CD4-positive, alpha-beta T cell (primary cell): ENCODE results near the gene PER1. TPM values are rescaled to one million over a fixed set of nuclear protein-coding genes. Genes with fewer than 3 reads are reported as not detected.

Experiments used
- ATAC-seq: fragments of 200-7000 bp; cut with Tn5 transposase; one replicate; pipeline ENCODE4 v1.10.0; 2022; ENCODE audit warnings: mild to moderate bottlenecking; ENCODE audit not compliant: poor library complexity
- CTCF ChIA-PET: fragments of 350-600 bp; sonication (Branson Sonifier 250); formaldehyde crosslinking; loops from one replicate; lab custom pipeline; 2021; ENCODE audit warnings: antibody characterized with exemption, inconsistent platforms; lab: Charles Lee
- POLR2A ChIA-PET: fragments of 350-600 bp; sonication (Branson Sonifier 250); formaldehyde crosslinking; loops from one replicate; lab custom pipeline; 2021; ENCODE audit warnings: antibody characterized with exemption, inconsistent platforms; lab: Charles Lee
- DNase-seq, 14 experiments: peaks; one replicate each; pipeline ENCODE4 v3.0.0-alpha.2; 2013 to 2020; ENCODE audit warnings: mixed read lengths in 2 of 14
- H3K27ac ChIP-seq, 2 donors: one replicate each; pipeline versions ENCODE4 v1.5.1 to v1.7.0; 2013; ENCODE audit warnings: low read length in 2 of 2, low read depth in 1 of 2, mild to moderate bottlenecking in 1 of 2
- H3K27me3 ChIP-seq, 2 experiments: 1 replicate in 1 of 2; 2 replicates in 1 of 2; pipeline versions ENCODE4 v1.6.1 to v1.7.0; 2013; ENCODE audit warnings: low read length in 2 of 2, control low read depth in 1 of 2, mild to moderate bottlenecking in 1 of 2, moderate library complexity in 1 of 2; ENCODE audit not compliant: insufficient read depth in 2 of 2, control insufficient read depth in 1 of 2
- H3K36me3 ChIP-seq: one replicate; pipeline ENCODE4 v1.6.1; 2013; ENCODE audit warnings: low read length, control low read depth; ENCODE audit not compliant: insufficient read depth
- H3K4me1 ChIP-seq: one replicate; pipeline ENCODE4 v1.6.1; 2013; ENCODE audit warnings: low read length, control low read depth; ENCODE audit not compliant: insufficient read depth
- H3K4me3 ChIP-seq: one replicate; pipeline ENCODE4 v1.5.1; 2013; ENCODE audit warnings: mild to moderate bottlenecking, low read length, moderate library complexity
- H3K9me3 ChIP-seq, 2 experiments: 1 replicate in 1 of 2; 2 replicates in 1 of 2; pipeline versions ENCODE4 v1.6.1 to v1.7.0; 2013; ENCODE audit warnings: low read length in 2 of 2, mild to moderate bottlenecking in 2 of 2, control low read depth in 1 of 2, moderate library complexity in 1 of 2; ENCODE audit not compliant: control insufficient read depth in 1 of 2, insufficient read depth in 1 of 2
- H3K27ac Mint-ChIP-seq: one replicate; pipeline ENCODE4 v1.8.0; 2020; ENCODE audit warnings: mixed read lengths
- H3K27me3 Mint-ChIP-seq: one replicate; pipeline ENCODE4 v1.8.0; 2021; ENCODE audit warnings: mixed read lengths
- H3K36me3 Mint-ChIP-seq: one replicate; pipeline ENCODE4 v1.8.0; 2021; ENCODE audit warnings: low read depth, mixed read lengths
- H3K4me1 Mint-ChIP-seq: one replicate; pipeline ENCODE4 v1.8.0; 2021; ENCODE audit warnings: low read depth, mixed read lengths
- H3K4me3 Mint-ChIP-seq: one replicate; pipeline ENCODE4 v1.8.0; 2020; ENCODE audit warnings: mild to moderate bottlenecking, mixed read lengths
- H3K9me3 Mint-ChIP-seq: one replicate; pipeline ENCODE4 v1.8.0; 2020; ENCODE audit warnings: mixed read lengths
- intact Hi-C, 2 experiments: fragments of 100-400 bp; cut with DNase I in 1 of 2; cut with micrococcal nuclease in 1 of 2; formaldehyde crosslinking; loops; one replicate each; pipeline versions ENCODE4 v1.15.1 to v1.9.0; 2023 to 2025; cut with DNase I, micrococcal nuclease
- total RNA-seq, 174 experiments: library from RNA in 2 of 174; stranded (reverse) in 2 of 174; gene quantifications; one replicate each; pipeline ENCODE4 v1.2.3 and lab custom pipeline; 2021 to 2026
- TF ChIP-seq, protein P1 (sequence below): fragments of 200-600 bp; IDR thresholded peaks from one replicate; pipeline ENCODE4 v1.8.0; 2022; ENCODE audit warnings: antibody characterized with exemption, mild to moderate bottlenecking

Gene PER1
- total RNA-seq, 2 experiments from 2014 or later: 1,723 to 1,794 TPM

DNA sequence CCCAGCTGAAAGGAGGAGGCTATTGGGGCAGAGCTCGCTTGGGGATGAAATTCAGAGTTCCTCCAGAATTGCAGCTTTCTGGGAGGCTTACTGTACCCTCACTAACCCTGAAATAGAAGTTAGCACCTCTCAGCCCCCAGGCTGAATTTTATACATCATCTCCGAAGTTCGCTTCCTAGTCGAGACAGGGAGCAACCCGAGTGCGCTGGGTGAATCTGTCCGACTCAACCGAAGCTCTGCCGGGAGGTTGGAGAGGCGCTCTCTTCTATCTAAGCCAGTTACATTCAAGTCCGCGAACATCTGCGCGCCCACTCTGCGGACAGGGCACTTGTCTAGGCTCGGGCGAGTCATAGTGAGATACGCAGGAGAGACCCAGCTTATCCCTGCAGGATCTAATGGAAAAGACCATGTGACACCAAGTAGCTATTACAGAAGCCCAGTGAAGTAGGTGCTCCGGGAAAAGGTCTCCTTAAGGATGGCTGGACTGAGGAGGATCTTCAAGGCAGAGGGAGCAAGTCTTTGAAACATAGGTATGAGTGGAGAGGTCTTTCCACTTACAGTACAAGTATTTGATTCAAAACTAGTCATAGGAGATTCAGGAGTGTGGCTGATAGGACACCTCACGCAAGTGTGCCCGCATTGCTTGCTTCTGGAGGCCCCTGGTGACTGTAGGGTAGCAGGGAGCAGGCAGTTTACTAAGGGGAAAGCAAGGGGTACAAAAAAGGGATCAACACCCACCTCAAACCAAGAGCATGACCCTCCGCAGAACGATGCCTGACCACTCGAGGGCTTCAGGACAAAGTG is 27.7 kb downstream of the PER1 start:
- H3K4me1 Mint-ChIP-seq: peaks cover 65% of the 10 kb centered on the region
- POLR2A ChIA-PET: interaction anchor here (0.8 to 9.8 kb wide), 11 partner anchors 11 to 438 kb away, joined by 3 to 161 read pairs (median 8); partner anchors contain the start of genes BORCS6, CTC1 and TP53
- peaks cover 27 to 28% of the 10 kb centered on the region in 2 experiments for H3K27me3 ChIP-seq

DNA sequence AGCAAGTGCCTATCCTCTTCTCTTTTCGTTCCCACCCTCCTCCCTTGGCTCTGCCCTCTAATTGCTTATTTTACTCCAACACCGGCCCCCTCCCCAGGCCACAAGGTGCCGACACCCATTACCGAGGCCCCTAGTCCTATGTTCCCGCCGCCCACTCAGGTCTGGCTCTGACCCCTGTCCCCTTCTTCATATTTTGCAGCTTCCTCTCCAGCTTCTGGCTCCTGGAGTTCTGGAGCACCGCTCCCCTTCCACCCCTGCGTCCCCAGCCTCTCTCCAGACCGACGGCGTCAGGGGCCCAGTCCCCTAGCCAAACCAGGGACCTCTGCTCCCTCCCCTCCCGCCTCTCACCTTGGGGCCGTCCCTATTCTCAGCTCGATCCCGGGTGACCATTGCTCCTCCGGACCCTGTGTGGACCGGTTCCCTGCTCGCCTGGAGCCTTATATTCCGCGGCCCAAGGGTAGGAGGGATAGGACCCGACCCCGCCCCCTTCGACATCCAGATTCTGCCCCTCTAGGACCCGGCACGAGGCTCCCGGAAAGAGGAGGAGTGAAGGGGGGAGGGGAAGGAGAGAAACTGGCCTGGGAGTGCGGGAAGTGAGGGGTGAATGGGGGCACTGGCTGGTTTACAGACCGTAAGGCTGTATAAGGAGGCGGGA is 28.4 kb downstream of the PER1 start, which contains the start of gene HES7:
HES7 (minus strand) TSS at position 412 of the 655 bp plus-strand sequence; CDS start at position 390, 22 bp downstream.
- POLR2A ChIA-PET: interaction anchor here (0.8 to 9.8 kb wide), 12 partner anchors 11 to 438 kb away, joined by 3 to 161 read pairs (median 7); partner anchors contain the start of genes BORCS6, CTC1 and TP53
- Mint-ChIP-seq H3K9me3 (peaks cover 2% of the 10 kb centered on the region), H3K36me3 (peaks cover 57% of the 10 kb centered on the region), H3K4me1 (peaks cover 72% of the 10 kb centered on the region), H3K27me3 (peaks cover 56% of the 10 kb centered on the region), H3K27ac (peak within 1 kb of the TSS; percentile 83), H3K4me3 (peak within 1 kb of the TSS; percentile 91)
- CTCF ChIA-PET: interaction anchor here (0.5 to 2.0 kb wide), 5 partner anchors 14 to 50 kb away, joined by 3 to 12 read pairs (median 3); no protein-coding TSS in a partner anchor
- Histone ChIP-seq H3K27me3 (peaks cover 27 to 28% of the 10 kb centered on the region in 2 experiments), H3K36me3 (no peaks in the 10 kb centered on the region), H3K4me3 (peak within 1 kb of the TSS; percentile 69), H3K4me1 (peaks cover 73% of the 10 kb centered on the region), H3K9me3 (peaks cover 0 to 9% of the 10 kb centered on the region in 2 experiments), H3K27ac (no peak within 1 kb of the TSS)
- ATAC-seq (no peak), DNase-seq (peak in 1 of 14 experiments; percentile 46)
- intact Hi-C loops: loop anchor here (2.0 to 5.0 kb wide), 5 partner anchors 15 to 173 kb away; partner anchors contain the start of genes CTC1 (in 1 of the 2), PFAS (in 1 of the 2), SLC25A35 (in 1 of the 2) and VAMP2 (in 1 of the 2)
- TF ChIP-seq, protein P1, sequence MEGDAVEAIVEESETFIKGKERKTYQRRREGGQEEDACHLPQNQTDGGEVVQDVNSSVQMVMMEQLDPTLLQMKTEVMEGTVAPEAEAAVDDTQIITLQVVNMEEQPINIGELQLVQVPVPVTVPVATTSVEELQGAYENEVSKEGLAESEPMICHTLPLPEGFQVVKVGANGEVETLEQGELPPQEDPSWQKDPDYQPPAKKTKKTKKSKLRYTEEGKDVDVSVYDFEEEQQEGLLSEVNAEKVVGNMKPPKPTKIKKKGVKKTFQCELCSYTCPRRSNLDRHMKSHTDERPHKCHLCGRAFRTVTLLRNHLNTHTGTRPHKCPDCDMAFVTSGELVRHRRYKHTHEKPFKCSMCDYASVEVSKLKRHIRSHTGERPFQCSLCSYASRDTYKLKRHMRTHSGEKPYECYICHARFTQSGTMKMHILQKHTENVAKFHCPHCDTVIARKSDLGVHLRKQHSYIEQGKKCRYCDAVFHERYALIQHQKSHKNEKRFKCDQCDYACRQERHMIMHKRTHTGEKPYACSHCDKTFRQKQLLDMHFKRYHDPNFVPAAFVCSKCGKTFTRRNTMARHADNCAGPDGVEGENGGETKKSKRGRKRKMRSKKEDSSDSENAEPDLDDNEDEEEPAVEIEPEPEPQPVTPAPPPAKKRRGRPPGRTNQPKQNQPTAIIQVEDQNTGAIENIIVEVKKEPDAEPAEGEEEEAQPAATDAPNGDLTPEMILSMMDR: no peak

More for the DNA sequence above, 27.7 kb downstream of the PER1 start:
- H3K36me3 Mint-ChIP-seq: peaks cover 49% of the 10 kb centered on the region
- peak overlapping the region; percentile 83 for H3K27ac Mint-ChIP-seq
- Histone ChIP-seq H3K4me1 (peaks cover 70% of the 10 kb centered on the region), H3K27ac (no peak overlapping the region), H3K36me3 (no peaks in the 10 kb centered on the region), H3K4me3 (peak overlapping the region; percentile 69), H3K9me3 (peaks cover 0 to 9% of the 10 kb centered on the region in 2 experiments)
- DNase-seq (peak in 3 of 14 experiments; percentile 40 to 54 (median 54)), ATAC-seq (no peak)
- TF ChIP-seq, protein P1: no peak
- CTCF ChIA-PET: interaction anchor here (0.9 to 2.0 kb wide), 4 partner anchors 14 to 51 kb away, joined by 3 to 12 read pairs (median 4); no protein-coding TSS in a partner anchor
- intact Hi-C loops: loop anchor here (2.0 to 5.0 kb wide), 5 partner anchors 14 to 173 kb away; partner anchors contain the start of genes CTC1 (in 1 of the 2), PFAS (in 1 of the 2), SLC25A35 (in 1 of the 2) and VAMP2 (in 1 of the 2)
- peaks cover 49% of the 10 kb centered on the region for H3K27me3 Mint-ChIP-seq
- peaks cover 1% of the 10 kb centered on the region for H3K9me3 Mint-ChIP-seq
- H3K4me3 Mint-ChIP-seq: peak overlapping the region; percentile 91
